ENCODE measurements around the gene DACT2. TPM values are rescaled to one million over a fixed set of nuclear protein-coding genes. Genes with fewer than 3 reads are reported as not detected.

Gene DACT2
- total and polyA plus RNA-seq, 10 of the 15 experiments (the other 5 are each of a cell fraction or from before 2014, with no cell fraction given) = not detected

DNA sequence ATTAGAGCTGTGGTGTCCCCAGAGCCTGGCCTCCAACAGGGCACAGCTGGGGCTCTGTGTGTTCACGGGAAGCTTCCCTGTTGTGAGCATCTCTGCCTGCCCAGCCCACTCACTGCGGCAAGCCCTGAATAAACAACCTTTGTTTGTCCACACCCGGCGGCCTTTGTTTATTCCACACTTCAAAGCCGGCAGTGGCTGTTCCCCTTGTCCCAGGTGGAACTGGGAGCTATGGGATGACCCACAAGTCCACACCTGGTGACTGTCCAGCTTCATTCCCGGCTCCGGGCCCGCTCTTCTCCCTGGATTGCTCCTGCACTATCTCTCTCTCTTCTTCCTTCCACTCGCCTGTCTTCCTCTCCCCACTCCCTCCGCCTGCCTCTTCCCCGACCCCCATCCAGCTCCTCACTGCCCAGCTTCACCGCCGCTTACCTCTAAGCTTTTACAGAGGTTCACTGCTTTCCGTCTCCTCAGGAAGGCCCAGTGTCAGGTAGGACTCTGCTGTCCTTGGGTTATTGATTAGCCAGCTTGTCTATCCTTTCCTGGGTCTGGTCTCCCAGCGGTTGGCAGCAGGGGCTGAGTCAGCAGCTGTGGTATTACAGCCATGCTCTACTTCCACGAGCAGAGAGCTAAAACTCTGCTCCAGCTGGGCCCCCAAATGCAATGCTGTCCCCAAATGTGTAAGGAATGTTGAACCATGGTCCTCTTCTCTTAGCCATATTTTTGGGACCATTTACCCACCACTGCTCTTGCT is 17.8 kb downstream of the DACT2 start:
- intact Hi-C loops (cut with micrococcal nuclease; ENCODE audit: unreplicated experiment) = no loop called here

DNA sequence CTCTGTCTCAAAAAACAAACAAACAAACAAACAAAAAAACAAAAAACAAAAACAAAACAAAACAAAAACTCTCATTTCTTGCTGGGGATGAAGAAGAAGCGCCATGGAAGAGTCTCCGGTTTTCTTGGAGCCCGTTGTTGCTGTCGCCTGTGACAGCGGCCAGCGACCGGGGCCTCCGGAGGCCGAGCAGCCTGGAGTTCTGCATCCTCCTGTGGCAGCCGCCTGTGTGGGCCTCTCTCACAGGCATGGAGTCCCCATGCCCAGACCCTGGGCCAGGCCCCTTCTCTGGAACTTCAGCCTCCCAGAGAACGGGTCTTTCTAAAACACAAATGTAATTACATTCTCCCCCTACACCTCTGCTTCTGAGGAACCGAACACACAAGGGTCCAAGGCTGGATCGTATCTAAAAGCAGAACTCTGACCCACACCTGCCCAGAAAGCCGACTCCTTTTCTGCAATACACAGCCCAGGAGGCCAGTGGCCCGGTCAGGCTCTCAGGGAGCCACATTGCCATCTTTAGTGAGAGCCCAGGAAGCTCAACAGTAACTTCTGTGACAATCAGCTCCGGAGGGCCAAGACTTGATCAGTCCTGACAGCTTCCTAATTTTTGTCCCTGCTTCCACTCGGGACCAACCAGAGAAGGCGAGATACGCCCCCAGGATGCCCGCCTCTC is 18.5 kb downstream of the DACT2 start:
- BruUV-seq (replicated peaks) = no TSS peak

More for the DNA sequence above, 17.8 kb downstream of the DACT2 start:
- H3K36me3 ChIP-seq (ENCODE audit: control insufficient read depth in 2 of 2, insufficient read depth in 2 of 2, low read length in 1 of 2) = no peaks in the 10 kb centered on the region
- no peak overlapping the region for H3K9ac ChIP-seq (ENCODE audit: control insufficient read depth, insufficient read depth, low read length)
- TF ChIP-seq ATF7 (IDR thresholded peaks at IDR 0.05; ENCODE audit: low read depth) = no peak
- WGBS (ENCODE audit: insufficient coverage, insufficient replicate concordance, low lambda C conversion rate, missing lambda C conversion rate) = 37% methylated on average over 11 of the region's 16 CpGs
- H2AFZ ChIP-seq (ENCODE audit: control insufficient read depth, low read depth, low read length) = no peak overlapping the region
- no peak overlapping the region for H3K4me3 ChIP-seq
- H3K27ac ChIP-seq (ENCODE audit: control insufficient read depth, insufficient read depth) = no peak overlapping the region
- ChIA-PET RAD21 (ENCODE audit: unreplicated experiment) (no interaction called here), CTCF (no interaction called here), SMC1A (ENCODE audit: uncharacterized antibody, unreplicated experiment) (no interaction called here), POLR2A (no interaction called here)
- FAIRE-seq (no peak), DNase-seq (ENCODE audit: low read depth, low spot score) (no peak), ATAC-seq (no peak)
- H3K27me3 ChIP-seq (replicated peaks in 1 of 2; ENCODE audit: control insufficient read depth in 2 of 2, insufficient read depth in 2 of 2, low read length in 1 of 2) = no peaks in the 10 kb centered on the region
- no peaks in the 10 kb centered on the region for H3K4me1 ChIP-seq (ENCODE audit: control insufficient read depth, insufficient read depth, low read length)
- in situ Hi-C loops (cut with MboI) = no loop called here
- no peak overlapping the region for H3K4me2 ChIP-seq (ENCODE audit: control insufficient read depth, insufficient read depth)
- no peaks in the 10 kb centered on the region for H3K79me2 ChIP-seq (ENCODE audit: control insufficient read depth, insufficient read depth, low read length)
- H3K9me3 ChIP-seq (replicated peaks; ENCODE audit: control insufficient read depth, insufficient read depth, low read length) = no peaks in the 10 kb centered on the region
- BruUV-seq (replicated peaks) = no TSS peak
- no peaks in the 10 kb centered on the region for H4K20me1 ChIP-seq (ENCODE audit: control insufficient read depth, insufficient read depth)

More for the DNA sequence above, 18.5 kb downstream of the DACT2 start:
- SMC1A ChIA-PET (ENCODE audit: uncharacterized antibody, unreplicated experiment) = no interaction called here
- TF ChIP-seq RELA (IDR thresholded peaks at IDR 0.05; ENCODE audit: borderline replicate concordance, partially characterized antibody) = no peak
- in situ Hi-C loops (cut with MboI) (no loop called here), intact Hi-C loops (cut with micrococcal nuclease; ENCODE audit: unreplicated experiment) (no loop called here)
- no peaks in the 10 kb centered on the region for H3K27me3 ChIP-seq (replicated peaks in 1 of 2; ENCODE audit: control insufficient read depth in 2 of 2, insufficient read depth in 2 of 2, low read length in 1 of 2)
- no peaks in the 10 kb centered on the region for H3K36me3 ChIP-seq (ENCODE audit: control insufficient read depth in 2 of 2, insufficient read depth in 2 of 2, low read length in 1 of 2)
- H3K4me3 ChIP-seq = no peak overlapping the region
- no peaks in the 10 kb centered on the region for H3K4me1 ChIP-seq (ENCODE audit: control insufficient read depth, insufficient read depth, low read length)
- no peaks in the 10 kb centered on the region for H3K79me2 ChIP-seq (ENCODE audit: control insufficient read depth, insufficient read depth, low read length)
- no peak overlapping the region for H3K9ac ChIP-seq (ENCODE audit: control insufficient read depth, insufficient read depth, low read length)
- FAIRE-seq (no peak), ATAC-seq (no peak), DNase-seq (ENCODE audit: low read depth, low spot score) (no peak)
- H3K27ac ChIP-seq (ENCODE audit: control insufficient read depth, insufficient read depth) = no peak overlapping the region
- H3K4me2 ChIP-seq (ENCODE audit: control insufficient read depth, insufficient read depth) = no peak overlapping the region
- RAD21 ChIA-PET (ENCODE audit: unreplicated experiment) = no interaction called here
- CTCF ChIA-PET = no interaction called here
- no peaks in the 10 kb centered on the region for H4K20me1 ChIP-seq (ENCODE audit: control insufficient read depth, insufficient read depth)
- H3K9me3 ChIP-seq (replicated peaks; ENCODE audit: control insufficient read depth, insufficient read depth, low read length) = no peaks in the 10 kb centered on the region
- no peak overlapping the region for H2AFZ ChIP-seq (ENCODE audit: control insufficient read depth, low read depth, low read length)
- POLR2A ChIA-PET = no interaction called here
- WGBS (ENCODE audit: insufficient coverage, insufficient replicate concordance, low lambda C conversion rate, missing lambda C conversion rate) = 46% methylated on average over 20 of the region's 20 CpGs
